Measurements from ENCODE around the gene PHOX2A. TPM values are rescaled to one million over a fixed set of nuclear protein-coding genes. Genes with fewer than 3 reads are reported as not detected.
A peak's percentile ranks its signal among the peaks of the same experiment; 100 is the strongest.

PHOX2A gene
- total and polyA plus RNA-seq, 4 experiments from 2014 or later = not detected

DNA sequence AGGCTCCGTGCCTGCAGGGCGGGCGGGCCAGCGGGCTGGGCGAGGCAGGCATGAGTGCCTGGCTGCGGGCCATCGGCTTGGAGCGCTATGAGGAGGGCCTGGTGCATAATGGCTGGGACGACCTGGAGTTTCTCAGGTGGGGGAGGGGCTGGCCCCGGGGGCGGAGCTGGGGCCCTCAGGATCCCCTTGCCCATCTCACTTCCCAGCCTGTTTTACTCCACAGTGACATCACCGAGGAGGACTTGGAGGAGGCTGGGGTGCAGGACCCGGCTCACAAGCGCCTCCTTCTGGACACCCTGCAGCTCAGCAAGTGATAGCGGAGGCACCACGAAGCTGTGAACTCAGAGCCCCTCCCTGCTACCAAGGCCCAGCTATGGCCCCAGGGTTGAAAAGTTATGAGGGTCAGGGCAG, 5.9 kb downstream of the PHOX2A start:
- CTCF ChIA-PET (ENCODE audit: partially characterized antibody) = interaction anchor here (0.8 to 4.9 kb wide), 9 partner anchors 11 to 261 kb away, joined by 3 to 40 read pairs (median 7); partner anchors contain the start of gene INPPL1
- peaks cover 19% of the 10 kb centered on the region for H3K36me3 ChIP-seq (ENCODE audit: insufficient read depth, low read length)
- peaks cover 0 to 2% (median 0%) of the 10 kb centered on the region in 8 donors for H3K9me3 Mint-ChIP-seq
- H3K4me1 ChIP-seq (ENCODE audit: insufficient read depth, low read length) = peaks cover 18% of the 10 kb centered on the region
- peaks cover 7 to 38% of the 10 kb centered on the region in 2 donors for H3K36me3 Mint-ChIP-seq
- H3K4me1 Mint-ChIP-seq = peaks cover 12 to 28% (median 19%) of the 10 kb centered on the region in 4 donors
- H3K9me3 ChIP-seq (ENCODE audit: control insufficient read depth in 1 of 2, low read length in 2 of 2) = no peaks in the 10 kb centered on the region
- DNase-seq = peak in 4 of 5 donors; percentile 43 to 49 (median 46)
- H3K4me3 ChIP-seq (ENCODE audit: low read length in 2 of 2) = no peak overlapping the region
- H3K27me3 ChIP-seq (ENCODE audit: insufficient read depth, low read length) = peaks cover 21% of the 10 kb centered on the region
- H3K27ac ChIP-seq (ENCODE audit: low read depth, low read length) = no peak overlapping the region
- H3K27ac Mint-ChIP-seq = no peak overlapping the region
- intact Hi-C loops (cut with micrococcal nuclease) = loop anchor here (1.0 kb wide), 1 partner anchor 15 kb away; no protein-coding TSS in a partner anchor
- POLR2A ChIA-PET (ENCODE audit: partially characterized antibody) = interaction anchor here (3.6 kb wide), 1 partner anchor 14 kb away, joined by 36 read pairs; the partner anchor contains the start of gene INPPL1
- H3K4me3 Mint-ChIP-seq = no peak overlapping the region
- peaks cover 25 to 26% of the 10 kb centered on the region in 2 donors for H3K27me3 Mint-ChIP-seq

GRCh38 chr11:72237112-72237931, 6.7 kb downstream of the PHOX2A start:
- Histone ChIP-seq H3K27ac (ENCODE audit: low read depth, low read length) (no peak overlapping the region), H3K4me1 (ENCODE audit: insufficient read depth, low read length) (peaks cover 18% of the 10 kb centered on the region), H3K4me3 (ENCODE audit: low read length in 2 of 2) (no peak overlapping the region), H3K36me3 (ENCODE audit: insufficient read depth, low read length) (peaks cover 25% of the 10 kb centered on the region), H3K9me3 (ENCODE audit: control insufficient read depth in 1 of 2, low read length in 2 of 2) (no peaks in the 10 kb centered on the region), H3K27me3 (ENCODE audit: insufficient read depth, low read length) (peaks cover 16% of the 10 kb centered on the region)
- DNase-seq = no peak
- peaks cover 0 to 2% (median 0%) of the 10 kb centered on the region in 8 donors for H3K9me3 Mint-ChIP-seq
- no peak overlapping the region for H3K4me3 Mint-ChIP-seq
- intact Hi-C loops (cut with micrococcal nuclease) = no loop called here
- peaks cover 11 to 44% of the 10 kb centered on the region in 2 donors for H3K36me3 Mint-ChIP-seq
- H3K27me3 Mint-ChIP-seq = peaks cover 20% of the 10 kb centered on the region in 2 donors
- H3K4me1 Mint-ChIP-seq = peaks cover 12 to 25% (median 19%) of the 10 kb centered on the region in 4 donors
- H3K27ac Mint-ChIP-seq = peak overlapping the region in 1 of 7 donors; percentile 44
- POLR2A ChIA-PET (ENCODE audit: partially characterized antibody) = interaction anchor here (3.6 kb wide), 1 partner anchor 13 kb away, joined by 36 read pairs; the partner anchor contains the start of gene INPPL1
- CTCF ChIA-PET (ENCODE audit: partially characterized antibody) = interaction anchor here (0.8 to 4.9 kb wide), 10 partner anchors 8 to 260 kb away, joined by 3 to 40 read pairs (median 4); partner anchors contain the start of gene INPPL1

DNA sequence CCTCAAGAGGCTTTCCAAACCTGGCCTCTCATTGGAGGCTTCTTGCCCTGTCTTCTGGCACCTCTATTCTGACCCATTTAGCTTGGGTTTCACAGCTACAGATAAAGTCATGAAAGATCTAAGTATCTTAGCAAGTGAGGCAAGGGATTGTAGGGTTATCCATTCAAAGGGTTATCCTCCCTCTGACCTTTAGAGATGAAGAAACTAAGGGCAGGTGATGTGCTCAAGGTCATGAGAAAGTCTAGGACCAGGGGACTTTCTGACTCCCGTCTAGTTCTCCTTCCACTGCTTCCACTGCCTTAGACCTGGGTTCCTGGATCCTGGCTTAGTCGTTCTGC, 7.2 kb downstream of the PHOX2A start:
- H3K27me3 Mint-ChIP-seq = peaks cover 14 to 15% of the 10 kb centered on the region in 2 donors
- H3K36me3 Mint-ChIP-seq = peaks cover 11 to 50% of the 10 kb centered on the region in 2 donors
- Histone ChIP-seq H3K9me3 (ENCODE audit: control insufficient read depth in 1 of 2, low read length in 2 of 2) (no peaks in the 10 kb centered on the region), H3K4me1 (ENCODE audit: insufficient read depth, low read length) (peaks cover 18% of the 10 kb centered on the region), H3K27ac (ENCODE audit: low read depth, low read length) (no peak overlapping the region), H3K4me3 (ENCODE audit: low read length in 2 of 2) (no peak overlapping the region), H3K27me3 (ENCODE audit: insufficient read depth, low read length) (peaks cover 11% of the 10 kb centered on the region), H3K36me3 (ENCODE audit: insufficient read depth, low read length) (peaks cover 27% of the 10 kb centered on the region)
- no peaks in the 10 kb centered on the region for H3K9me3 Mint-ChIP-seq
- POLR2A ChIA-PET (ENCODE audit: partially characterized antibody) = interaction anchor here (3.6 kb wide), 1 partner anchor 12 kb away, joined by 36 read pairs; the partner anchor contains the start of gene INPPL1
- no peak overlapping the region for H3K4me3 Mint-ChIP-seq
- H3K4me1 Mint-ChIP-seq = peaks cover 10 to 20% (median 16%) of the 10 kb centered on the region in 4 donors
- no peak for DNase-seq
- intact Hi-C loops (cut with micrococcal nuclease) = no loop called here
- peak overlapping the region in 1 of 7 donors; percentile 30 for H3K27ac Mint-ChIP-seq
- CTCF ChIA-PET (ENCODE audit: partially characterized antibody) = interaction anchor here (0.7 to 4.9 kb wide), 6 partner anchors 9 to 93 kb away, joined by 3 to 40 read pairs (median 4); partner anchors contain the start of gene INPPL1

DNA sequence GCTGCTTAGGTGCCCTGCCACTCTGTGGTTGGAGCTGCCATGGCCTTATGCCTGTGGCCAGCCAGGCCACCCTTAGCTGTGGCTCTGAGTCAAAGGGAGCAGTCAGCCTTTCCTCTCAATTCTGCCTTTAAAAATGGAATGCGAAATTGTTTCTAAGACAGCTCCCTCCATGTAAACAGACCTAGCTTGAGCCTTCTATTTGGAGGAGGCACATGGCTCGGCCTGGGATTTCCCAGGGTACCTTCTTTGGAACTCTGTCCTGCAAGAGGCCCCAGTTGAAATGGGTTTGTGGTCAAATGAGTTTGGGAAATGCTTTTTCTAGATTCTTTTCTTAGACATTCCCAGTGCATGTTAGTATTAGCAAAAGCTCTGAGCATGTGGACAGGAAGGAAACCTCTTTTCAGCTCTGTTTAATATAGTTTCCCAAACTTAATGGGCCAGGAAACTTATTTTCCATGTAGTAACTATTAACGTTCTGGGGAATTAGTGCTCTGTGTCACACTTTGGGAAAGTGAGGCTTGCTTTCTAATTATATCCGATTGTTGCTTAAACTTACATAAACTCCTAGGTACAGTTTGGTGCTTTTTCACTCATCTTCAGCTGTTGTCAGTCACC, 7.8 kb downstream of the PHOX2A start:
- H3K27me3 ChIP-seq (ENCODE audit: insufficient read depth, low read length) = peaks cover 11% of the 10 kb centered on the region
- H3K36me3 Mint-ChIP-seq = peaks cover 17 to 56% of the 10 kb centered on the region in 2 donors
- ChIA-PET POLR2A (ENCODE audit: partially characterized antibody) (interaction anchor here (3.6 kb wide), 1 partner anchor 12 kb away, joined by 36 read pairs; the partner anchor contains the start of gene INPPL1), CTCF (ENCODE audit: partially characterized antibody) (interaction anchor here (0.7 to 4.9 kb wide), 5 partner anchors 9 to 93 kb away, joined by 3 to 40 read pairs (median 4); partner anchors contain the start of gene INPPL1)
- H3K4me3 ChIP-seq (ENCODE audit: low read length in 2 of 2) = no peak overlapping the region
- H3K4me1 ChIP-seq (ENCODE audit: insufficient read depth, low read length) = peaks cover 18% of the 10 kb centered on the region
- intact Hi-C loops (cut with micrococcal nuclease) = no loop called here
- DNase-seq = no peak
- no peaks in the 10 kb centered on the region for H3K9me3 ChIP-seq (ENCODE audit: control insufficient read depth in 1 of 2, low read length in 2 of 2)
- H3K27me3 Mint-ChIP-seq = peaks cover 11 to 12% of the 10 kb centered on the region in 2 donors
- no peak overlapping the region for H3K4me3 Mint-ChIP-seq
- no peaks in the 10 kb centered on the region for H3K9me3 Mint-ChIP-seq
- peaks cover 10 to 20% (median 14%) of the 10 kb centered on the region in 4 donors for H3K4me1 Mint-ChIP-seq
- peaks cover 33% of the 10 kb centered on the region for H3K36me3 ChIP-seq (ENCODE audit: insufficient read depth, low read length)
- H3K27ac Mint-ChIP-seq = peak overlapping the region in 1 of 7 donors; percentile 30
- no peak overlapping the region for H3K27ac ChIP-seq (ENCODE audit: low read depth, low read length)

- Mint-ChIP-seq H3K4me3 (no peak overlapping the region), H3K36me3 (peaks cover 18 to 60% of the 10 kb centered on the region in 2 donors), H3K4me1 (peaks cover 5 to 13% (median 9%) of the 10 kb centered on the region in 4 donors), H3K27ac (no peak overlapping the region), H3K9me3 (no peaks in the 10 kb centered on the region), H3K27me3 (peaks cover 5 to 7% of the 10 kb centered on the region in 2 donors)
- ChIA-PET CTCF (ENCODE audit: partially characterized antibody) (interaction anchor here (1.0 to 4.9 kb wide), 2 partner anchors 11 to 257 kb away, joined by 3 to 40 read pairs; partner anchors contain the start of gene INPPL1), POLR2A (ENCODE audit: partially characterized antibody) (interaction anchor here (0.6 to 3.6 kb wide), 2 partner anchors 11 to 135 kb away, joined by 4 to 36 read pairs; partner anchors contain the start of gene INPPL1)
- intact Hi-C loops (cut with micrococcal nuclease) = no loop called here
- Histone ChIP-seq H3K27ac (ENCODE audit: low read depth, low read length) (no peak overlapping the region), H3K4me1 (ENCODE audit: insufficient read depth, low read length) (peaks cover 13% of the 10 kb centered on the region), H3K4me3 (ENCODE audit: low read length in 2 of 2) (no peak overlapping the region), H3K27me3 (ENCODE audit: insufficient read depth, low read length) (peaks cover 11% of the 10 kb centered on the region), H3K36me3 (ENCODE audit: insufficient read depth, low read length) (peaks cover 39% of the 10 kb centered on the region), H3K9me3 (ENCODE audit: control insufficient read depth in 1 of 2, low read length in 2 of 2) (no peaks in the 10 kb centered on the region)
- DNase-seq = no peak
Observed at GRCh38 chr11:72235351-72236057, 8.5 kb downstream of the PHOX2A start.

- POLR2A ChIA-PET (ENCODE audit: partially characterized antibody) = interaction anchor here (0.6 to 3.6 kb wide), 2 partner anchors 10 to 135 kb away, joined by 4 to 36 read pairs; partner anchors contain the start of gene INPPL1
- Mint-ChIP-seq H3K27me3 (peaks cover 2 to 4% of the 10 kb centered on the region in 2 donors), H3K36me3 (peaks cover 19 to 63% of the 10 kb centered on the region in 2 donors), H3K4me1 (peaks cover 2 to 9% (median 6%) of the 10 kb centered on the region in 4 donors), H3K27ac (no peak overlapping the region), H3K4me3 (no peak overlapping the region), H3K9me3 (no peaks in the 10 kb centered on the region)
- H3K36me3 ChIP-seq (ENCODE audit: insufficient read depth, low read length) = peaks cover 45% of the 10 kb centered on the region
- CTCF ChIA-PET (ENCODE audit: partially characterized antibody) = interaction anchor here (0.8 to 4.9 kb wide), 3 partner anchors 11 to 257 kb away, joined by 3 to 40 read pairs (median 4); partner anchors contain the start of gene INPPL1
- H3K4me3 ChIP-seq (ENCODE audit: low read length in 2 of 2) = no peak overlapping the region
- peaks cover 7% of the 10 kb centered on the region for H3K4me1 ChIP-seq (ENCODE audit: insufficient read depth, low read length)
- H3K9me3 ChIP-seq (ENCODE audit: control insufficient read depth in 1 of 2, low read length in 2 of 2) = no peaks in the 10 kb centered on the region
- H3K27ac ChIP-seq (ENCODE audit: low read depth, low read length) = no peak overlapping the region
- H3K27me3 ChIP-seq (ENCODE audit: insufficient read depth, low read length) = peaks cover 5% of the 10 kb centered on the region
- intact Hi-C loops (cut with micrococcal nuclease) = no loop called here
- DNase-seq = no peak
Observed at GRCh38 chr11:72234920-72235319, 9.1 kb downstream of the PHOX2A start.

All from CD4-positive, alpha-beta memory T cell (primary cell).